GM23338 (cell line): Measurements from ENCODE around the gene NBAS. TPM values are rescaled to one million over a fixed set of nuclear protein-coding genes. Genes with fewer than 3 reads are reported as not detected.

Experiments used
- ATAC-seq: fragments of 200-7000 bp; cut with Tn5 transposase; 3 replicates; pipeline ENCODE4 v1.9.1; 2020
- DNase-seq: peaks from one replicate; pipeline ENCODE4 v3.0.0-alpha.2; 2015; ENCODE audit warnings: low spot score
- H2AFZ ChIP-seq: fragments of 200-600 bp; sonication (generic); 2 replicates; pipeline ENCODE4 v1.8.0; 2016; ENCODE audit warnings: antibody characterized with exemption, mild to moderate bottlenecking, moderate library complexity
- H3F3A ChIP-seq: fragments of 200-600 bp; sonication (generic); replicated peaks from 2 replicates; pipeline ENCODE4 v1.8.0; 2017; ENCODE audit warnings: antibody characterized with exemption, mixed run types, low read depth
- H3K27ac ChIP-seq: fragments of 200-600 bp; sonication (generic); 2 replicates; pipeline ENCODE4 v1.6.1; 2016; ENCODE audit warnings: low read depth
- H3K27me3 ChIP-seq: fragments of 200-600 bp; sonication (generic); 2 replicates; pipeline ENCODE4 v1.8.0; 2016; ENCODE audit warnings: mild to moderate bottlenecking, mixed run types, moderate library complexity; ENCODE audit not compliant: insufficient read depth
- H3K36me3 ChIP-seq: fragments of 200-600 bp; sonication (generic); 2 replicates; pipeline ENCODE4 v1.8.0; 2016; ENCODE audit warnings: mild to moderate bottlenecking; ENCODE audit not compliant: insufficient read depth
- H3K4me1 ChIP-seq: fragments of 200-600 bp; sonication (generic); 2 replicates; pipeline ENCODE4 v1.8.0; 2016; ENCODE audit warnings: mild to moderate bottlenecking, moderate library complexity; ENCODE audit not compliant: insufficient read depth
- H3K4me2 ChIP-seq: fragments of 200-600 bp; sonication (generic); 2 replicates; pipeline ENCODE4 v1.7.1; 2017; ENCODE audit warnings: mixed run types
- H3K4me3 ChIP-seq: fragments of 200-600 bp; sonication (generic); 2 replicates; pipeline ENCODE4 v1.6.1; 2016; ENCODE audit warnings: mixed run types
- H3K79me2 ChIP-seq: fragments of 200-600 bp; sonication (generic); replicated peaks from 2 replicates; pipeline ENCODE4 v1.8.0; 2017; ENCODE audit warnings: mild to moderate bottlenecking; ENCODE audit not compliant: insufficient read depth
- H3K9me2 ChIP-seq: fragments of 200-600 bp; sonication (generic); 2 replicates; pipeline ENCODE4 v1.8.0; 2017; ENCODE audit not compliant: insufficient read depth
- H4K20me1 ChIP-seq: fragments of 200-600 bp; sonication (generic); replicated peaks from 2 replicates; pipeline ENCODE4 v1.8.0; 2017; ENCODE audit warnings: mild to moderate bottlenecking; ENCODE audit not compliant: insufficient read depth
- H3K27ac Mint-ChIP-seq: 2 replicates; pipeline ENCODE4 v1.8.0; 2020; ENCODE audit warnings: inconsistent platforms, mild to moderate bottlenecking, moderate library complexity, mixed read lengths
- H3K27me3 Mint-ChIP-seq: 3 replicates; pipeline ENCODE4 v1.8.0; 2022; ENCODE audit warnings: low read depth, mild to moderate bottlenecking, moderate library complexity, mixed read lengths, inconsistent platforms; ENCODE audit not compliant: insufficient read depth, poor library complexity
- H3K36me3 Mint-ChIP-seq: 3 replicates; pipeline ENCODE4 v1.8.0; 2021; ENCODE audit warnings: low read depth, mild to moderate bottlenecking, inconsistent platforms, moderate library complexity, mixed read lengths
- H3K4me1 Mint-ChIP-seq: 3 replicates; pipeline ENCODE4 v1.8.0; 2020; ENCODE audit warnings: mild to moderate bottlenecking, inconsistent platforms, mixed read lengths
- H3K4me3 Mint-ChIP-seq: 3 replicates; pipeline ENCODE4 v1.8.0; 2021; ENCODE audit warnings: moderate library complexity, mild to moderate bottlenecking, inconsistent platforms, mixed read lengths
- H3K9me3 Mint-ChIP-seq: 3 replicates; pipeline ENCODE4 v1.8.0; 2020; ENCODE audit warnings: moderate library complexity, mild to moderate bottlenecking, inconsistent platforms, mixed read lengths
- CREB1 ChIP-seq: fragments of 250-450 bp; sonication (Bioruptor Pico); IDR thresholded peaks from 2 replicates; pipeline ENCODE4 v1.5.0; 2020; ENCODE audit warnings: low read depth, mild to moderate bottlenecking, moderate library complexity
- EZH2 ChIP-seq: fragments of 200-600 bp; sonication (generic); IDR thresholded peaks from one replicate; pipeline ENCODE4 v1.8.0; 2017; ENCODE audit warnings: antibody characterized with exemption, mild to moderate bottlenecking, low read depth; ENCODE audit not compliant: unreplicated experiment
- ZNF331 ChIP-seq: fragments of 250-450 bp; sonication (Bioruptor Pico); IDR thresholded peaks from 2 replicates; pipeline ENCODE4 v1.5.0; 2020; ENCODE audit warnings: low read depth, mild to moderate bottlenecking, moderate library complexity
- polyA plus RNA-seq: library from polyadenylated mRNA; unstranded; fragments of >200 nt; fragmentation: Nextera tagmentation; extraction: Ambion mirVana; gene quantifications from 2 replicates; pipeline ENCODE4 v1.2.1, GENCODE V29; 2016
- total RNA-seq: library from RNA; depleted of rRNA; stranded (reverse); fragments of >200 nt; shearing (Covaris generic); gene quantifications from 2 replicates; pipeline ENCODE4 v1.2.3, GENCODE V29; 2014
- TF ChIP-seq, protein P1 (sequence below): IDR thresholded peaks from one replicate; pipeline ENCODE4 v1.6.1; 2018; ENCODE audit warnings: antibody characterized with exemption; ENCODE audit not compliant: unreplicated experiment
- TF ChIP-seq, protein P2 (sequence below): IDR thresholded peaks from 2 replicates; pipeline ENCODE4 v1.6.1; 2016; ENCODE audit warnings: antibody characterized with exemption
- TF ChIP-seq, protein P3 (sequence below): fragments of 250-450 bp; sonication (Bioruptor Pico); IDR thresholded peaks from 2 replicates; pipeline ENCODE4 v1.5.0; 2020; ENCODE audit warnings: mild to moderate bottlenecking, moderate library complexity
- TF ChIP-seq, protein P4 (sequence below), 2 experiments: fragments of 200-600 bp in 1 of 2; sonication (generic) in 1 of 2; conservative IDR thresholded peaks; 2 replicates each; pipeline versions ENCODE4 v1.5.1 to v1.6.1; 2016 to 2017; ENCODE audit warnings: antibody characterized with exemption in 2 of 2, low read depth in 2 of 2, mild to moderate bottlenecking in 2 of 2, moderate library complexity in 1 of 2

The NBAS gene
- total and polyA plus RNA-seq, 2 experiments from 2014 or later, result 24.8 to 38.9 TPM

DNA sequence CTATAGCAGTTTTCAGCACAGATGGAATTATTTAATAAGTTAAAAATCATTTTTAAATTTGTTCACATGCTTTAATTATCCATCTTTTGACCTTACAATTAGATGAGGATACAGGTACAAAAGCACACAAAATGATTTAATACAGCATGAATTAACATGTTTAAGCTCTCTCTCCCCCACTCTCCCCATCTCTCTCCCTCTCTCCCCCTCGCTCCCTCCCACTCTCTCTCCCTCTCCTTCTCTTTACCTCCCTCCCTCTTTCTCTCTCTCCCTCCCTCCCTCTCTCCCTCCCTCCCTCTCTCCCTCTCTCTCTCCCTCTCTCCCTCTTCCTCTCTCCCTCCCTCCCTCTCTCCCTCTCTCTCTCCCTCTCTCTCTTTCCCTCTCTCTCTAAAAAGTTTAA is 7.6 kb downstream of the NBAS start:
- ATAC-seq (no peak), DNase-seq (no peak)
- H3K79me2 ChIP-seq, result peaks cover 2% of the 10 kb centered on the region
- TF ChIP-seq EZH2, result no peak
- no peaks in the 10 kb centered on the region for H3K9me3 Mint-ChIP-seq
- H3F3A ChIP-seq, result no peaks in the 10 kb centered on the region
- H3K4me1 ChIP-seq, result no peaks in the 10 kb centered on the region
- 0 out of 3 replicates have a peak, but pooled peaks cover 3% of the 10 kb centered on the region for H3K36me3 Mint-ChIP-seq
- no peaks in the 10 kb centered on the region for H3K4me1 Mint-ChIP-seq
- no peaks in the 10 kb centered on the region for H4K20me1 ChIP-seq
- no peak overlapping the region for H3K4me2 ChIP-seq
- H2AFZ ChIP-seq, result no peak overlapping the region
- H3K27me3 Mint-ChIP-seq, result no peaks in the 10 kb centered on the region
- no peak overlapping the region for H3K27ac ChIP-seq
- no peak overlapping the region for H3K27ac Mint-ChIP-seq
- H3K4me3 ChIP-seq, result no peak overlapping the region
- no peaks in the 10 kb centered on the region for H3K9me2 ChIP-seq
- H3K4me3 Mint-ChIP-seq, result no peak overlapping the region
- peaks cover 4% of the 10 kb centered on the region for H3K36me3 ChIP-seq
- no peaks in the 10 kb centered on the region for H3K27me3 ChIP-seq

DNA sequence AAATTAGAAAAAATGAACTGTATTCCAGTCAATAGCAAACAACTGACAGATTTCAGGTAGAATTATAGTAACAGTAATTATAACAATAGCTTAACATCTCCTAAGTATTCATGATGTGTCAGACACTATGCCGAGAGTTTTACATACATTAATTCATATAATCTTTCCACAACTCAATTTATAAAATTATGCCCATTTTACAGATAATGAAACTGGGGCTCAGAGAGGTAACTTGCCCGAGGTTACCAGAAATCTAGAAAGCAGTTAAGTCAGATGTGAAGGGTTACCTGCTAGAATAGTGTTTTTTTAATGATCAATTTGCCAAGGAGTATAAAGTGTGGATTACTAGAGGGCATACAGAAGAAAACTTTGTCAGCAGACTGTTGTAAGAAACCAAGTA is 12.2 kb downstream of the NBAS start:
- H3K9me3 Mint-ChIP-seq, result no peaks in the 10 kb centered on the region
- no peak overlapping the region for H2AFZ ChIP-seq
- H3K4me3 ChIP-seq, result no peak overlapping the region
- H3K36me3 Mint-ChIP-seq, result 0 out of 3 replicates have a peak, but pooled peaks cover 2% of the 10 kb centered on the region
- no peaks in the 10 kb centered on the region for H3K4me1 ChIP-seq
- peaks cover 4% of the 10 kb centered on the region for H3K36me3 ChIP-seq
- no peaks in the 10 kb centered on the region for H3K4me1 Mint-ChIP-seq
- ATAC-seq (no peak), DNase-seq (no peak)
- H3F3A ChIP-seq, result no peaks in the 10 kb centered on the region
- TF ChIP-seq CREB1 (CRISPR knock-in tag) (no peak), ZNF331 (CRISPR knock-in tag) (no peak)
- TF ChIP-seq, protein P1, sequence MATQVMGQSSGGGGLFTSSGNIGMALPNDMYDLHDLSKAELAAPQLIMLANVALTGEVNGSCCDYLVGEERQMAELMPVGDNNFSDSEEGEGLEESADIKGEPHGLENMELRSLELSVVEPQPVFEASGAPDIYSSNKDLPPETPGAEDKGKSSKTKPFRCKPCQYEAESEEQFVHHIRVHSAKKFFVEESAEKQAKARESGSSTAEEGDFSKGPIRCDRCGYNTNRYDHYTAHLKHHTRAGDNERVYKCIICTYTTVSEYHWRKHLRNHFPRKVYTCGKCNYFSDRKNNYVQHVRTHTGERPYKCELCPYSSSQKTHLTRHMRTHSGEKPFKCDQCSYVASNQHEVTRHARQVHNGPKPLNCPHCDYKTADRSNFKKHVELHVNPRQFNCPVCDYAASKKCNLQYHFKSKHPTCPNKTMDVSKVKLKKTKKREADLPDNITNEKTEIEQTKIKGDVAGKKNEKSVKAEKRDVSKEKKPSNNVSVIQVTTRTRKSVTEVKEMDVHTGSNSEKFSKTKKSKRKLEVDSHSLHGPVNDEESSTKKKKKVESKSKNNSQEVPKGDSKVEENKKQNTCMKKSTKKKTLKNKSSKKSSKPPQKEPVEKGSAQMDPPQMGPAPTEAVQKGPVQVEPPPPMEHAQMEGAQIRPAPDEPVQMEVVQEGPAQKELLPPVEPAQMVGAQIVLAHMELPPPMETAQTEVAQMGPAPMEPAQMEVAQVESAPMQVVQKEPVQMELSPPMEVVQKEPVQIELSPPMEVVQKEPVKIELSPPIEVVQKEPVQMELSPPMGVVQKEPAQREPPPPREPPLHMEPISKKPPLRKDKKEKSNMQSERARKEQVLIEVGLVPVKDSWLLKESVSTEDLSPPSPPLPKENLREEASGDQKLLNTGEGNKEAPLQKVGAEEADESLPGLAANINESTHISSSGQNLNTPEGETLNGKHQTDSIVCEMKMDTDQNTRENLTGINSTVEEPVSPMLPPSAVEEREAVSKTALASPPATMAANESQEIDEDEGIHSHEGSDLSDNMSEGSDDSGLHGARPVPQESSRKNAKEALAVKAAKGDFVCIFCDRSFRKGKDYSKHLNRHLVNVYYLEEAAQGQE, result no peak
- TF ChIP-seq, protein P2, sequence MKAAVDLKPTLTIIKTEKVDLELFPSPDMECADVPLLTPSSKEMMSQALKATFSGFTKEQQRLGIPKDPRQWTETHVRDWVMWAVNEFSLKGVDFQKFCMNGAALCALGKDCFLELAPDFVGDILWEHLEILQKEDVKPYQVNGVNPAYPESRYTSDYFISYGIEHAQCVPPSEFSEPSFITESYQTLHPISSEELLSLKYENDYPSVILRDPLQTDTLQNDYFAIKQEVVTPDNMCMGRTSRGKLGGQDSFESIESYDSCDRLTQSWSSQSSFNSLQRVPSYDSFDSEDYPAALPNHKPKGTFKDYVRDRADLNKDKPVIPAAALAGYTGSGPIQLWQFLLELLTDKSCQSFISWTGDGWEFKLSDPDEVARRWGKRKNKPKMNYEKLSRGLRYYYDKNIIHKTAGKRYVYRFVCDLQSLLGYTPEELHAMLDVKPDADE, result no peak
- TF ChIP-seq, protein P3, sequence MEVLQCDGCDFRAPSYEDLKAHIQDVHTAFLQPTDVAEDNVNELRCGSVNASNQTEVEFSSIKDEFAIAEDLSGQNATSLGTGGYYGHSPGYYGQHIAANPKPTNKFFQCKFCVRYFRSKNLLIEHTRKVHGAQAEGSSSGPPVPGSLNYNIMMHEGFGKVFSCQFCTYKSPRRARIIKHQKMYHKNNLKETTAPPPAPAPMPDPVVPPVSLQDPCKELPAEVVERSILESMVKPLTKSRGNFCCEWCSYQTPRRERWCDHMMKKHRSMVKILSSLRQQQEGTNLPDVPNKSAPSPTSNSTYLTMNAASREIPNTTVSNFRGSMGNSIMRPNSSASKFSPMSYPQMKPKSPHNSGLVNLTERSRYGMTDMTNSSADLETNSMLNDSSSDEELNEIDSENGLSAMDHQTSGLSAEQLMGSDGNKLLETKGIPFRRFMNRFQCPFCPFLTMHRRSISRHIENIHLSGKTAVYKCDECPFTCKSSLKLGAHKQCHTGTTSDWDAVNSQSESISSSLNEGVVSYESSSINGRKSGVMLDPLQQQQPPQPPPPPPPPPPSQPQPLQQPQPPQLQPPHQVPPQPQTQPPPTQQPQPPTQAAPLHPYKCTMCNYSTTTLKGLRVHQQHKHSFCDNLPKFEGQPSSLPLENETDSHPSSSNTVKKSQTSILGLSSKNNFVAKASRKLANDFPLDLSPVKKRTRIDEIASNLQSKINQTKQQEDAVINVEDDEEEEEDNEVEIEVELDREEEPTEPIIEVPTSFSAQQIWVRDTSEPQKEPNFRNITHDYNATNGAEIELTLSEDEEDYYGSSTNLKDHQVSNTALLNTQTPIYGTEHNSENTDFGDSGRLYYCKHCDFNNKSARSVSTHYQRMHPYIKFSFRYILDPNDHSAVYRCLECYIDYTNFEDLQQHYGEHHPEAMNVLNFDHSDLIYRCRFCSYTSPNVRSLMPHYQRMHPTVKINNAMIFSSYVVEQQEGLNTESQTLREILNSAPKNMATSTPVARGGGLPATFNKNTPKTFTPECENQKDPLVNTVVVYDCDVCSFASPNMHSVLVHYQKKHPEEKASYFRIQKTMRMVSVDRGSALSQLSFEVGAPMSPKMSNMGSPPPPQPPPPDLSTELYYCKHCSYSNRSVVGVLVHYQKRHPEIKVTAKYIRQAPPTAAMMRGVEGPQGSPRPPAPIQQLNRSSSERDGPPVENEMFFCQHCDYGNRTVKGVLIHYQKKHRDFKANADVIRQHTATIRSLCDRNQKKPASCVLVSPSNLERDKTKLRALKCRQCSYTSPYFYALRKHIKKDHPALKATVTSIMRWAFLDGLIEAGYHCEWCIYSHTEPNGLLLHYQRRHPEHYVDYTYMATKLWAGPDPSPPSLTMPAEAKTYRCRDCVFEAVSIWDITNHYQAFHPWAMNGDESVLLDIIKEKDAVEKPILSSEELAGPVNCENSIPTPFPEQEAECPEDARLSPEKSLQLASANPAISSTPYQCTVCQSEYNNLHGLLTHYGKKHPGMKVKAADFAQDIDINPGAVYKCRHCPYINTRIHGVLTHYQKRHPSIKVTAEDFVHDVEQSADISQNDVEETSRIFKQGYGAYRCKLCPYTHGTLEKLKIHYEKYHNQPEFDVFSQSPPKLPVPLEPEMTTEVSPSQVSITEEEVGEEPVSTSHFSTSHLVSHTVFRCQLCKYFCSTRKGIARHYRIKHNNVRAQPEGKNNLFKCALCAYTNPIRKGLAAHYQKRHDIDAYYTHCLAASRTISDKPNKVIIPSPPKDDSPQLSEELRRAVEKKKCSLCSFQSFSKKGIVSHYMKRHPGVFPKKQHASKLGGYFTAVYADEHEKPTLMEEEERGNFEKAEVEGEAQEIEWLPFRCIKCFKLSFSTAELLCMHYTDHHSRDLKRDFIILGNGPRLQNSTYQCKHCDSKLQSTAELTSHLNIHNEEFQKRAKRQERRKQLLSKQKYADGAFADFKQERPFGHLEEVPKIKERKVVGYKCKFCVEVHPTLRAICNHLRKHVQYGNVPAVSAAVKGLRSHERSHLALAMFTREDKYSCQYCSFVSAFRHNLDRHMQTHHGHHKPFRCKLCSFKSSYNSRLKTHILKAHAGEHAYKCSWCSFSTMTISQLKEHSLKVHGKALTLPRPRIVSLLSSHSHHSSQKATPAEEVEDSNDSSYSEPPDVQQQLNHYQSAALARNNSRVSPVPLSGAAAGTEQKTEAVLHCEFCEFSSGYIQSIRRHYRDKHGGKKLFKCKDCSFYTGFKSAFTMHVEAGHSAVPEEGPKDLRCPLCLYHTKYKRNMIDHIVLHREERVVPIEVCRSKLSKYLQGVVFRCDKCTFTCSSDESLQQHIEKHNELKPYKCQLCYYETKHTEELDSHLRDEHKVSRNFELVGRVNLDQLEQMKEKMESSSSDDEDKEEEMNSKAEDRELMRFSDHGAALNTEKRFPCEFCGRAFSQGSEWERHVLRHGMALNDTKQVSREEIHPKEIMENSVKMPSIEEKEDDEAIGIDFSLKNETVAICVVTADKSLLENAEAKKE (CRISPR knock-in tag), result no peak
- TF ChIP-seq, protein P4, sequence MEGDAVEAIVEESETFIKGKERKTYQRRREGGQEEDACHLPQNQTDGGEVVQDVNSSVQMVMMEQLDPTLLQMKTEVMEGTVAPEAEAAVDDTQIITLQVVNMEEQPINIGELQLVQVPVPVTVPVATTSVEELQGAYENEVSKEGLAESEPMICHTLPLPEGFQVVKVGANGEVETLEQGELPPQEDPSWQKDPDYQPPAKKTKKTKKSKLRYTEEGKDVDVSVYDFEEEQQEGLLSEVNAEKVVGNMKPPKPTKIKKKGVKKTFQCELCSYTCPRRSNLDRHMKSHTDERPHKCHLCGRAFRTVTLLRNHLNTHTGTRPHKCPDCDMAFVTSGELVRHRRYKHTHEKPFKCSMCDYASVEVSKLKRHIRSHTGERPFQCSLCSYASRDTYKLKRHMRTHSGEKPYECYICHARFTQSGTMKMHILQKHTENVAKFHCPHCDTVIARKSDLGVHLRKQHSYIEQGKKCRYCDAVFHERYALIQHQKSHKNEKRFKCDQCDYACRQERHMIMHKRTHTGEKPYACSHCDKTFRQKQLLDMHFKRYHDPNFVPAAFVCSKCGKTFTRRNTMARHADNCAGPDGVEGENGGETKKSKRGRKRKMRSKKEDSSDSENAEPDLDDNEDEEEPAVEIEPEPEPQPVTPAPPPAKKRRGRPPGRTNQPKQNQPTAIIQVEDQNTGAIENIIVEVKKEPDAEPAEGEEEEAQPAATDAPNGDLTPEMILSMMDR (conservative IDR thresholded peaks at IDR 0.05; ENCODE audit: low read depth in 2 of 2), result no peak
- no peak overlapping the region for H3K27ac ChIP-seq
- no peak overlapping the region for H3K4me3 Mint-ChIP-seq
- no peaks in the 10 kb centered on the region for H3K79me2 ChIP-seq
- no peak overlapping the region for H3K27ac Mint-ChIP-seq
- H3K9me2 ChIP-seq, result no peaks in the 10 kb centered on the region
- no peaks in the 10 kb centered on the region for H3K27me3 Mint-ChIP-seq
- no peak overlapping the region for H3K4me2 ChIP-seq
- no peaks in the 10 kb centered on the region for H3K27me3 ChIP-seq
- H4K20me1 ChIP-seq, result no peaks in the 10 kb centered on the region; the same call in 1 of the 2 replicates
